Heart right ventricle (tissue), 16 donors: Measurements from ENCODE around the gene PDF. TPM values are rescaled to one million over a fixed set of nuclear protein-coding genes. Genes with fewer than 3 reads are reported as not detected.

ENCODE experiments used
- ATAC-seq, 8 donors: fragments of 200-7000 bp; cut with Tn5 transposase; one replicate each; pipeline ENCODE4 v1.9.1; 2020; ENCODE audit warnings: mild to moderate bottlenecking in 8 of 8, moderate library complexity in 8 of 8, moderate number of reproducible peaks in 1 of 8
- DNase-seq, 2 donors: peaks; one replicate each; pipeline ENCODE4 v3.0.0-alpha.2; 2020
- H3K27ac ChIP-seq, 10 donors: fragments of 200-600 bp; sonication (generic) in 2 of 10; one replicate each; pipeline versions ENCODE4 v1.5.0 to v1.8.0; 2020 to 2022; ENCODE audit warnings: mild to moderate bottlenecking in 3 of 10
- H3K27me3 ChIP-seq, 7 donors: fragments of 200-600 bp; one replicate each; pipeline ENCODE4 v1.8.0; 2021 to 2022; ENCODE audit warnings: mild to moderate bottlenecking in 2 of 7
- H3K36me3 ChIP-seq, 9 donors: fragments of 200-600 bp; sonication (generic) in 1 of 9; one replicate each; pipeline versions ENCODE4 v1.5.0 to v1.8.0; 2020 to 2022; ENCODE audit warnings: mild to moderate bottlenecking in 2 of 9
- H3K4me1 ChIP-seq, 9 donors: fragments of 200-600 bp; sonication (generic) in 1 of 9; one replicate each; pipeline versions ENCODE4 v1.5.0 to v1.8.0; 2020 to 2022; ENCODE audit warnings: mild to moderate bottlenecking in 4 of 9
- H3K4me3 ChIP-seq, 10 donors: fragments of 200-600 bp; sonication (generic) in 2 of 10; one replicate each; pipeline versions ENCODE4 v1.5.0 to v1.8.0; 2020 to 2022; ENCODE audit warnings: mild to moderate bottlenecking in 7 of 10, moderate library complexity in 2 of 10
- H3K9me3 ChIP-seq, 11 donors: fragments of 200-600 bp in 10 of 11; sonication (generic) in 2 of 11; one replicate each; pipeline versions ENCODE4 v1.5.0 to v1.8.0; 2013 to 2022; ENCODE audit warnings: mild to moderate bottlenecking in 2 of 11, control low read depth in 1 of 11, moderate library complexity in 1 of 11
- WGBS, 2 donors: extraction: QIAGEN DNeasy Blood & Tissue Kit; methylation state at CpG; one replicate each; pipeline ENCODE4 v1.1.7; 2013; ENCODE audit warnings: inconsistent platforms in 1 of 2; 5-methylcytosine and 5-hydroxymethylcytosine counted together
- intact Hi-C, 10 donors: fragments of 100-400 bp; cut with DNase I; formaldehyde crosslinking; loops; one replicate each; pipeline versions ENCODE4 v1.11.1 to v1.14.2; 2022
- polyA plus RNA-seq, 2 donors: library from polyadenylated mRNA; stranded (reverse); fragments of 200-250 nt; gene quantifications; one replicate each; pipeline ENCODE4 v1.2.3, GENCODE V29; 2013
- total RNA-seq, 10 donors: library from RNA; stranded (reverse); fragmentation: NEBNext Ultra II Directional in 3 of 10; extraction: Animal tissue kit (Norgen Biotek cat#: 25700) in 3 of 10; gene quantifications; one replicate each; pipeline versions ENCODE4 v1.2.1 to v1.2.4, GENCODE V29; 2021 to 2023
- TF ChIP-seq, protein P1 (sequence below), 9 donors: fragments of 200-600 bp; sonication (generic) in 2 of 9; IDR thresholded peaks; one replicate each; pipeline versions ENCODE4 v1.5.0 to v1.8.0; 2021 to 2022; ENCODE audit warnings: antibody characterized with exemption in 9 of 9, mild to moderate bottlenecking in 5 of 9, moderate library complexity in 1 of 9
- donor health status: Arrhythmogenic right ventricular cardiomyopathy.
- donor health status: ischemic (EF 13 %, LVEDD 7.1; RV severe dilation, severe dysfunction).
- donor health status: healthy with polysubstance abuse.
- donor health status: DM: no; HTN: yes; CAD: no.
- donor health status: DM: no; HTN: no; CAD: no.
- donor health status: ischemic (EF 25% LVEDD 6.9; RV normal size, moderate dysfunction).
- donor health status: ischemic (EF 25% LVEDD 5.7; RV mildly dilated, moderate dysfunction).
- donor health status: healthy.
- donor health status: DM: yes; HTN: yes; CAD: no.
- donor health status: Ischemic cardiomyopathy.
- donor health status: ischemic (EF 35%, LVEDD 5.7; RV mildly dilated, moderate dysfunction).
- donor health status: nonischemic (EF 11% LVEDD 7.7; RV severe dilation, severe dysfunction).
- donor health status: DM: yes; HTN: yes; CAD: no.
- donor health status: PGD.
- donor health status: ischemic (EF 29% LVEDD 5.4; RV normal size, mild dysfunction).
- donor health status: nonischemic (EF 23%, LVEDD 6.1; RV moderate dilation, normal function).

PDF gene
- total and polyA plus RNA-seq, 12 donors, result 2.0 to 10.7 (median 5.4) TPM

DNA sequence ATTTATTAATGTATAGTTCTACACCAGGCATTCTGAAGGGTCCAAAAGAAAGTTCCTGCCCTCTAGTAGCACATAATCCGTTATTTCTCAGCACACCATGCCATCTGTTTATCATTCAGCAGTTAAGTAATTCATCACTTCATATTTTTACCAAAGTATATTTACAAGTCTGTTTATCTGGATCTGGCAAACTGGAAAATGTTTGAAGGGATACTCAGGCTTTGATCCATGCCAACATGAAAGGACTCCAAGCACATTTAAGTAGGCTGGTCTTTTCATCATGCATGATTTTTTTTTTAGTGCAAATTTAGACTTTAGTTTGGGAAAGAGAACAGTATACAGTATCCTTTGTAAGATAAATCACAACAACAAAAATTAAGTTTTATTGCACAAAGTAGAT is 23.3 kb downstream of the PDF start:
- peaks cover 0 to 26% (median 0%) of the 10 kb centered on the region in 9 donors for H3K36me3 ChIP-seq
- H3K27ac ChIP-seq, result no peak overlapping the region
- no peaks in the 10 kb centered on the region for H3K9me3 ChIP-seq
- H3K27me3 ChIP-seq, result no peaks in the 10 kb centered on the region
- 82 to 86% methylated on average over 1 of the region's 1 CpG for WGBS, 2 donors
- no peak for ATAC-seq
- TF ChIP-seq, protein P1, sequence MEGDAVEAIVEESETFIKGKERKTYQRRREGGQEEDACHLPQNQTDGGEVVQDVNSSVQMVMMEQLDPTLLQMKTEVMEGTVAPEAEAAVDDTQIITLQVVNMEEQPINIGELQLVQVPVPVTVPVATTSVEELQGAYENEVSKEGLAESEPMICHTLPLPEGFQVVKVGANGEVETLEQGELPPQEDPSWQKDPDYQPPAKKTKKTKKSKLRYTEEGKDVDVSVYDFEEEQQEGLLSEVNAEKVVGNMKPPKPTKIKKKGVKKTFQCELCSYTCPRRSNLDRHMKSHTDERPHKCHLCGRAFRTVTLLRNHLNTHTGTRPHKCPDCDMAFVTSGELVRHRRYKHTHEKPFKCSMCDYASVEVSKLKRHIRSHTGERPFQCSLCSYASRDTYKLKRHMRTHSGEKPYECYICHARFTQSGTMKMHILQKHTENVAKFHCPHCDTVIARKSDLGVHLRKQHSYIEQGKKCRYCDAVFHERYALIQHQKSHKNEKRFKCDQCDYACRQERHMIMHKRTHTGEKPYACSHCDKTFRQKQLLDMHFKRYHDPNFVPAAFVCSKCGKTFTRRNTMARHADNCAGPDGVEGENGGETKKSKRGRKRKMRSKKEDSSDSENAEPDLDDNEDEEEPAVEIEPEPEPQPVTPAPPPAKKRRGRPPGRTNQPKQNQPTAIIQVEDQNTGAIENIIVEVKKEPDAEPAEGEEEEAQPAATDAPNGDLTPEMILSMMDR (IDR thresholded peaks at IDR 0.05), result no peak
- no peak for DNase-seq
- H3K4me1 ChIP-seq, result peaks cover 0 to 11% (median 9%) of the 10 kb centered on the region in 9 donors
- H3K4me3 ChIP-seq, result no peak overlapping the region
- intact Hi-C loops, result no loop called here

DNA sequence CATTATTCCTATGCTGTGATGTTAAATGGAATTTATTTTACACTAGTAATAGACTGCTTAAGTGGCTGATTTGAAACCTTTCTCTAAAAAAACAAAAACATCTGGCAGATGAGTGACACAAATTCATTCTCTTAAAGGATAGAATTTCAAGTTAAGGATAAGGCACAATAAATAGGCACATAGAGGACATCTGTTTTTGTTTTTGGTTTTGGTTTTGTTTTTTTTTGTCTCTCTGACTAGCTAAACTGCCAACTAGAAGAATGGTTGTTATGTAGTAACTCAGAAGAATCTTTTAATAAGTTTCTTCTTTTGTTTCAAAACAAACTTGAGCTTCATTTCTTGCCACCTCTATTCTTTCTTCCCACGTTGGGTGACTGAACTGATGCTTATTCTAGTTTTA is 24.4 kb downstream of the PDF start:
- Histone ChIP-seq H3K4me3 (no peak overlapping the region), H3K27ac (no peak overlapping the region), H3K27me3 (no peaks in the 10 kb centered on the region), H3K4me1 (peaks cover 0 to 8% (median 5%) of the 10 kb centered on the region in 9 donors), H3K9me3 (no peaks in the 10 kb centered on the region), H3K36me3 (peaks cover 0 to 37% (median 7%) of the 10 kb centered on the region in 9 donors)
- ATAC-seq, result no peak
- WGBS, 2 donors, result 93 to 94% methylated on average over 1 of the region's 1 CpG
- TF ChIP-seq, protein P1 (IDR thresholded peaks at IDR 0.05), result no peak
- DNase-seq, result no peak
- intact Hi-C loops, result no loop called here

DNA sequence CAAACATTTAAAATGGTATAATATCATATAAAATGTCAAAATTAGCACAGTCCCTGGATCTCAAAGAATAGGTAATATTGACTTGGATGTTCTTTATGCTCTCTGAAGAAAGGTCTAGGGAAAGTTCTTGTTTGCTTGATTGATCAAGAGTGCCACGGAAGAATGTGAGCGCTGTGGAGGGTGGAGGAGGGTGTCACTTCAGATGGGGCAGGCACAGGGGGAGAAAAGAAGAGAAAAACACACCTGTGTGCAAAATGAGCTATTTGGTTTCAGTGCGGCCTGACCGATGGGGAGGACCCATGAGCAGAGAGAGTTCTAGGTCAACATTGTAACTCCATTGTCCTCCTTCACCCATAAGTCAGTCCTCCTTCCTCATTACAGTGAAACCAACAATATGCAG is 28.1 kb downstream of the PDF start:
- intact Hi-C loops, result no loop called here
- peaks cover 0 to 57% (median 12%) of the 10 kb centered on the region in 9 donors for H3K36me3 ChIP-seq
- ATAC-seq (no peak), DNase-seq (no peak)
- H3K4me3 ChIP-seq, result no peak overlapping the region
- H3K27me3 ChIP-seq, result no peaks in the 10 kb centered on the region
- peaks cover 0 to 10% (median 0%) of the 10 kb centered on the region in 9 donors for H3K4me1 ChIP-seq
- no peak overlapping the region for H3K27ac ChIP-seq
- WGBS, 2 donors, result 96 to 100% methylated on average over 4 of the region's 4 CpGs
- TF ChIP-seq, protein P1 (IDR thresholded peaks at IDR 0.05), result no peak
- H3K9me3 ChIP-seq, result no peaks in the 10 kb centered on the region

DNA sequence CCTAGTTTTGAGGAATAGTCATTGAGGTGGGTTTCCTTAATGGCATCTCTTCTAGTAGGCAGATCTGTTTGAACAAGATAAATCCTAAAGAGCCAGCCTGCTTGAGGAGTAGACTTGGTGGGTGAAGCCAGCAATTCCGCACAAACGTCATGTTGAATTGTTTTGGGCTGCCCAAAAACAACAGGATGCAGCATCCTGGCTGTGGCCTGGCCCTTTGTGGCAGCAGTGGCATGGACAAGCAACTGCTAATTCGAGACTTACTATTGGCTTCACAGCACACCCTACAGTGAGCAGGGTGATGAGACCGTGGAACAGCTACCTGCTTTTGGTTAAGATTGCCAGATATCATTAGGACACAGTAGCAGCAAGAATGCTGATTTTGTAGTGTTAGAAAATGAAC is 28.5 kb downstream of the PDF start:
- ATAC-seq, result no peak
- peaks cover 0 to 57% (median 12%) of the 10 kb centered on the region in 9 donors for H3K36me3 ChIP-seq

More for the DNA sequence above, 28.5 kb downstream of the PDF start:
- no peaks in the 10 kb centered on the region for H3K27me3 ChIP-seq
- H3K4me1 ChIP-seq, result peaks cover 0 to 10% (median 0%) of the 10 kb centered on the region in 9 donors
- no peak for DNase-seq
- H3K4me3 ChIP-seq, result no peak overlapping the region
- H3K27ac ChIP-seq, result peak overlapping the region in 1 of 10 donors; percentile 34
- 85 to 86% methylated on average over 4 of the region's 4 CpGs for WGBS, 2 donors
- intact Hi-C loops, result loop anchor here in 1 of 10 donors (2.0 kb wide), 1 partner anchor 41 kb away; no protein-coding TSS in a partner anchor
- TF ChIP-seq, protein P1 (IDR thresholded peaks at IDR 0.05), result no peak
- no peaks in the 10 kb centered on the region for H3K9me3 ChIP-seq
